ENCODE results near the gene TPPP3.

TPPP3 gene

DNA sequence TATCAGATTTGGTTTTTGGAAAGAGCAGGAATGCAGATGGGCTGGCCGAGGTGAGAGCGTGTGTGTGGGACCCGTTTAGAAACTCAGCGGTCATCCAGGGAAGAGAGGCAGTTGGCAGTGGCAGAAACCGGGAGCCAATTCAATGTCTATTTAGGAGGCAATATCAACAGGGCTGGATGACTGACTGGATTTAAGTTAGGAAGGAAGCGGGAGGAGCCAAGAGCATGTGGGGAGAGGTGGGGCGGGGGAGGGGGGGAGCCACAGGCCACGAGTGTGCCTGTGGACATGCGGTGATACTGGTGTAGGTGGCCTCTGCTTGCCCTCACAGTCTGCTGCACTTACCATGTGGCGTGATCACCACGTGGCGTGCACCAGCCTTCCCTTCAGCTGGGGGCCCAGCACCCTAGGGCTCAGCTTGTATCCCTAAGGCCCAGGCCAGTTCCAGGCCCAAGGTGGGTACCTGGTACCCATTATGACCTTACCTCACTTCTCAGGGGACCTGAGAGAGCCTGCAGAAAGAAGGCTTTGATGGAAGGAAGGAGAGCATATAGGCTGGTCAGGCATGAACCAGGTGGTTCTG lies 10.8 kb upstream of the TPPP3 start:
- no peak for DNase-seq

DNA sequence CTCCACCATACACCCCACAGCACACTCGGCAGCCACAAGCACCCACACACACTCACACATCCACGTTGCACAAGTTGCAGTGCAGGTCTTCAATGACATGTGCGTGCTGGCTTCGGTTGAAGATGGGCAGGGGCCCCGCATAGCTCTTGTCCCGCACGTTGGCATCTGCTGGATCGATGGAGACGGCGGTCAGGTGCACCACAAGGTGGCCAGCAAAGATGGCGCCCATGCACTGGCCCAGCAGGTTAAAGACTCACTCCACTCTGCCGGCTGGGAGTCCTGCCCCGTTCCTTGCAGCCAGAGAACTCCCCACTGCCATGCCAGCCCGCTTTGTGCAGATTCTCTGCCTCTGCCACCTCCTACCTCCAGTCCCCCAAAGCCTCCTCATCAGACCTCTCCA lies 7.6 kb upstream of the TPPP3 start:
- no peak for DNase-seq

- DNase-seq = no peak
These were observed 6.7 kb upstream of the TPPP3 start for GRCh38 chr16:67399749-67400704.

- DNase-seq = no peak
These were observed 6.0 kb upstream of the TPPP3 start for GRCh38 chr16:67399218-67399733.

GRCh38 chr16:67398546-67399217 lies 5.4 kb upstream of the TPPP3 start:
- no peak for DNase-seq

GRCh38 chr16:67397812-67398545 lies 4.7 kb upstream of the TPPP3 start:
- no peak for DNase-seq

DNA sequence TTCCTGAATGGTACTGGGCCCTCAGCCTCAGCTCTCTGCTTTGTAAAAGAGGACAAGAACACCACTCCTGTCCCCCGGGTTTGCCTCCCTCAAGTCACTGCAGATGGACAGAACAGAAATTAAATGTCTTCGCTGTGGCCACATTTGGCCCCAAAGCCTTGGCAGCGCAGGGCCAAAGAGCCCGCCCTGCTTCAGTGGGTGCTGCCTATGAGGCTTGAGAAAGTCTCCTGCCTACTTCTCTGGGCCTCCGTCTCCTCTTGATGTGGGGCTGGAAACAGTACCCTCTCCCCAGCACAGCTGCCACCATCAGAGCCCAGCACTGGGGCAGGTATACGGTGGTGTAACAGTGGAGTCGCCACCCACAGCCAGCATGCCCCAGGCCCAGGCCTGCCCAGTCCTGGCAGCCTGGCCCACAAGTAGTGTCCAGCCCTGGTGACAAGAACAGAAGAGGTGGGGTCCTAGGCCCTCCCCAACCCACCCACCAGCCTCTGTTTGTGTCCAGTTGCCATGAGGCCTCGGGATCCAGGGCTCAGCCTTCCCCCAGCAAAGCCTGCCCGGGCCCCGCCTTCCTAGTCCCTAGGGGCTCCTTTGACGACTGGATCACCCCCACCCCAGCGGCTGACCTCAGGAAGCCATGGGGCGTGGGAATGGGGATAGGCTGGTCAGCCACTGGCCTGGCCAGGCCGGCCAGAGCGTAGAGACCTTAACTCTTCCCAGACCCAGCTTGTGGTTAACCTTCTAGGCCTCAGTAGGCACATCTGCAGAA lies 3.9 kb upstream of the TPPP3 start:
- DNase-seq = no peak

DNA sequence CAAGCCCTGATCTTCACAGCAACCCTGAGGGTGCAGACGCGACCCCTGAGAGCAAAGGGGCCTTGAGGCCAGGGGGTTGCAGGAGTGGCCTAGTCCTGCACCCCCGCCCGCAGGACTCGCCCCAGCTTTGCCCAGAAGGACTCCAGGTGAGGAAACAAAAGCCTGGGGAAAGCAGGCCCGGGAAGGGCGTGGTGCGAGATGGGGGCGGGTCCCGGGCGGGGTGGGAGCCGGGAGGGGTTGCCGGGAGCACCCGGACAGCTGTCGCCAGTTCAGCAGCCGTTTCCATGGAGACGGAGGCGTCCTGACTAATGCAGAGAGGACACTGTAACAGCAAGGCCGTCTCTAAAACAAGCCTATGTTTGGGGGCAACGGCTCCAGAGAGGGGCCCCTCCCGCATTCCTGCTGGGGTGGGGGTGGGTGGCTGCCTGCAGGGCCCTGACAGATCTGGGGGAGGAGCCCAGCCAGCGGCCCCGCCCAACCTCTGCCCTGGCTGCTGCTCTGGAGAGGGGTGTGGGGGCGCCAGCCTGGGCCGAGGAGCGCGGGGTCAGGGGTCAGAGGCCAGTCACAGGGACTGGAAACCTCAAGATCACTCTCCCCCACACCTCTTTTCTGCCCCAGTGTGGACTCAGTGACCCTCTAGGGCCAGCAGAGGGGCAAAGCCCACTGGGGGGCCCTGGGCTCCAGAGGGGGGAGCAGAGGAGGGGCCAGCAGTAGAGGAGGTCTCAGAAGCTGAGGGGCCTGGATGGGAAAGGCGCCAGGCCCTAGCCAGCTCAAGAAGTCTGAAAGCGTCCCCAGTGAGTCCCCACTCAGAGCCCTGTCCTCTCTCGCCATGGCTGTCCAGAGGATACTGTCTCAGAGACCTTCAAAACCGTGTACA lies 3.1 kb upstream of the TPPP3 start:
- DNase-seq = no peak

DNA sequence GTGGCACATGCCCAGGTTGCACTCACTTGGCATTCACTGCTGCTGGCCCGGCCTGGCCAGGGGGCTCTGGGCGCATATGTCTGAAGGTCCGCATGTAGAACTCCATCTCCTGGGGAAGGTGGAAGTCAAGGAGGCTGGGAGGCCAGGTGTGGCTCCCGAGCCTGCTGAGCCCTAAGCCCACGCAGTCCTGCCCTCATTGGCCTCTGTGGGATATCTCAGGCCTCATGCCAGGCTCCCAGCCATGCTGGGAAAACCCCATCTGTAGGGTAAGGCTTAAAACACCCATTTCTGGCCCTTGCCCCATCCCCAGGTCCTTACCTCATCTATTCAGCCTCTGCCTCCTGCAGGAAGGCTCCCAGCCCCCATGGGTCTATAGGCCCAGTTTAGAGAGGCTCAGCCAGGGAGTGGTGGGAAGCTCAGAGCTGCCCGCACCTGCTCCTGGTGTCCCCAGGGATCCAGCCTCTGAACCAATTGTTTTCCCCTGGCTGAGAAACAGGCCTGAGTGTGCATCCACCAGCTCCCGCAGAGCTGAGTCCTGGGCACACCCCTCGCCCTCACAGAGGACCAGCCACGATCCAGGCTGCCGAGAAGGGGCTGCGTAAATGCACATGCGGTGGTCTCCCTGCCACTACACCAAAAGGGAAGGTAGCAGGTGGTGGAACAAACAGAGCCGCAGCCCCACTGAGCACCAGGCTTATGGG lies 2.3 kb upstream of the TPPP3 start:
- DNase-seq = no peak

DNA sequence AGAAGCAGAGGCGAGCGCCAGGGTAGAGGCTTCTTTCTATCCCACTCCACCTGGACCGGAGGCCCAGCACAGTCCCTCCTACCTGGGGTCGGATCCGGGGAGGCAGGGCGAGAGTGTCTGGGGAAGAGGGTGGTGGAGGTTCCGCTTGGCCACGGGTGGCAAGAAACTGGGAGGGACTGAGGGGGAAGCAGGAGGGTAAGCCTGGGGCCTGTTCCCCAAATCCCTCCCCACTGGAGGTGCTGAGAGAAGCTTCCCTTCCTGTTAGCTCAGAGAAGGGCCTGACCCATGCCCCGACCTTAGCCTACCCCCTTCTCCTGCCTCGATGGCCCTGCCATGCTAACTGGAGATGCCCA lies 1.8 kb upstream of the TPPP3 start:
- DNase-seq = no peak

DNA sequence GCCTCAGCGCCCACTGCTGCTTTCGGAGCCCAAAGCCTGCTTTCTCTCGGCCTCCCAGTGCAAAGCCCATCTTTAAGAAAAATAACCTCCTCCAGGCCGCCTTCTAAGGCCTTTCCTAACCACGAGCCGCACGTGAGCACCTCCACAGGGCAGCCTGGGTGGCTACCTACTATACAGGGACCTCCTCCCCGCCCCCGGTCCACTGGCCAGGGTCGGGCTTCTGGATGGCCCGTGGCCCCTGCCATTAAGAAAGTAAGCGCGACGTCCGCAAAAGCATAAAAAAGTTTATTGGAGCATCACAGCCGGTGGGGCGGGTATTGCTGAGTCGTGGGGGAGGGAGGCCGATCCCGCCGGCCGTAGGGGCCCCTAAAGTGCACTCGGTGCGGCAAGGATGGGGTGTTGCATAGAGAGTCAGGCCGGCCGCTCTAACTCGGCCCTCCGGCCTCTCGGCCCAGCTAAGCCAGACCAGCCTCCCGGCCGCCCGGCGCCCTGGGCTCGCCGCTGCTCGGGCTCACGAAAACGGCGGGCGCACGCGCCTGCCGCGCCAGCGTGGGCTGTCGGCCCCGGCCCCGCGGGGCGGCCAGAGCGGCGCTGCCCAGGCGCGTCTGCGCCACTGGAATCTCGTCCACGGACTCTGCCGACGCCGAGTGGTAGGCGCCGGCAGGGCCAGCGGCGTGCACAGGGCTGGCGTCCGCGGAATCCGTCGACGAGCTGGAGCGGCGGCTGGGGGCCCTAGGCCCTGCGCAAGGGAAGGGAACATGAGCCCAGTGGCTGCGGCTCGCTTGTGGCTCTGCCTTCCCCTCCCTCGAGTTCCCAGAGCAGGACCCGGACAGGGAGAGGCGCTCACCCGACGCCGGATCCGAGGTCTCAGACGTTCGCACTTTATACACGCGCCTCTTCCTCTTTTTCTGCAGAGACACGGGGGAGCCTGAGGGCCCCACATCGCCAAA lies 1.1 kb upstream of the TPPP3 start:
- no peak for DNase-seq

GRCh38 chr16:67393788-67394154 lies 473 bp upstream of the TPPP3 start:
- DNase-seq = no peak

- DNase-seq = no peak
These were observed 818 bp downstream of the TPPP3 start for GRCh38 chr16:67392301-67393059.

DNA sequence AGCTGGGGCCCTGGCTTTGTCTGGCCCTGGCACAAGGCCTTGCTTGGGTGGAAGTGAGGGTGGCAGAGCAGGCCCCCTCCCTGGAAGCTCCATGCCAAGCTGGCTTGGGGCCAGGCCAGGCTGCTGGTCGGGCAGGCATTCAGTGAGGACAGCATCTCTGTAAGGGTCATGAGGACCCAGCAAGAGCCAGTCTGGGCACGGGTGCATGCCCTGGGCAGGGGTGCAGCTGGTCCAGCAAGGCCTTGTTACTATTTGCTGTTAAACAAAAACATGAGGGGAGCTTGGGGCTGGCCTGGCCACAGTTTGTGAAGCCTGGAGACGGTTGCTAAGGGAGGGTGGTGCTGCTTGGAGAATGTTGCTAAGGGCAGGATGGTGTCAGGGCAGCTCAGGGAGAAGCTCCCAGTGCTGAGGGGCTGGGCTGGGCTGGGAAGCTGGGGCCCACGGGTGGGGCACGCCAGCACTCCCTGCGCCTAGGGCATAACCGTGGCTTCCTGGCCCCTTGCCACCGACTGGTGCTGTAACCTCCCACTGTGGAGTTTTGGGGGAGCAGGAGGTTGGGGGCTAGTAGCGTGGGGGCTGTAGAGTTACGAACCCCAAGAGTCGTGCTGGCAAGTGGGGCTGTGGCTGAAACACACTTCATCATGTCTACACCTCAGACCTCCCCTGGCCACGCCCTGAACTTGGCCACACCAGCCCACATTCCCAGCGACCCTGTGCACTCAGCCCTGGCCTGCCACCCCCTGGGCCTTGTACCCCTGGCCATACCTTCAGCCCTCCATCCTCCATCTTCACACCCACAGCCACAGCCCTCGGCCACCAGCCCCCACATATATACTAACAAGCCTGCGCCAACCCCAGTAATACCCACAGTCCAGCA lies 1.6 kb downstream of the TPPP3 start:
- no peak for DNase-seq

- DNase-seq = no peak
These were observed 2.4 kb downstream of the TPPP3 start for GRCh38 chr16:67390816-67391423.

DNA sequence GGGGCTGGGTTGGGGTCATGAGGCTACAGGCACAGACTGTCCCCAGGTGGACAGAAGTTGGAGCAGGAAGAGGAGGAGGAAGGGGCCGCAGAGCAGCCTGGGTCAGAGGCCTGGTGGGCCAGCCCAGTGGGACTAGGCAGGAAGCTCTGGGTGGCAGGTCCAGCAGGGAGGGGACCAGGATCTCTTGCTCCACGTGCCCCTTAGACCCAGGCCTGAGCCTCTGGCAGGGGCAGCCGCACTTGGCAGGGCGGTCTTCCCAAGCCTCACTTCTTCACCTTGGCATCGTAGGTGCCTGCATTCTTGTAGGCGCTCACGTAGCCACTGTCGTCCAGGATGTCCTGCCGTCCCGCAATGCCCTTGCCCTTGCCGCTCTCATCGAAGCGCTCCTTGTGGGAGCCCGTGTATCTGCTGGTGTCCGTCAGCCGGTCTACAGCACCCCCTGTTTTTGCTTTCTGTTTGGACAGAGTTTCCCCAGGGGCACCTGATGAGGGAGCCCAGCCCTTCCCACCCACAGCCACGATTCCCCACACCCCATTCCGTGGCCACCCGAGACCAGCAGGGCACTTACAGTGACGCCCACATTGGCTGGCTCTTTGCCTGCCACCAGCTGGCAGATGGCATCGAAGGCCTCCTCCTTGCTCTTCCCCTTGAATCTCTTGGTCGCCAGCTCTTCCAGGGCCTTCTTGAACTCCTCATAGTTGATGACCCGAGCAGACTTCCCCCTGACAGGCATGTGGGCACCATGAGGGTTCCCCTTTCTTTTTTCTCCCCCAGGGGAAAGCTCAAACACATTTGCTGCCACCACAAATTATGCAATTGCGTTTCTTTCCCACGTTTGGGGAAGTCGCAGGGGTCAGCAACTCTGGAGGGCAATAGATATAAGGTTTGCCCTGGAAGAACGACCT lies 3.1 kb downstream of the TPPP3 start:
- DNase-seq = no peak

Data from NCI-H446 treated with DMSO at 0.1 percent for 48 hours (cell line).